ENCODE data around the gene ABCC6.
"Not testable (repeated sequence)": the region's sequence is repeated elsewhere in the genome, so short reads cannot be mapped to it uniquely, and the experiment has no call there.

The ABCC6 gene

DNA sequence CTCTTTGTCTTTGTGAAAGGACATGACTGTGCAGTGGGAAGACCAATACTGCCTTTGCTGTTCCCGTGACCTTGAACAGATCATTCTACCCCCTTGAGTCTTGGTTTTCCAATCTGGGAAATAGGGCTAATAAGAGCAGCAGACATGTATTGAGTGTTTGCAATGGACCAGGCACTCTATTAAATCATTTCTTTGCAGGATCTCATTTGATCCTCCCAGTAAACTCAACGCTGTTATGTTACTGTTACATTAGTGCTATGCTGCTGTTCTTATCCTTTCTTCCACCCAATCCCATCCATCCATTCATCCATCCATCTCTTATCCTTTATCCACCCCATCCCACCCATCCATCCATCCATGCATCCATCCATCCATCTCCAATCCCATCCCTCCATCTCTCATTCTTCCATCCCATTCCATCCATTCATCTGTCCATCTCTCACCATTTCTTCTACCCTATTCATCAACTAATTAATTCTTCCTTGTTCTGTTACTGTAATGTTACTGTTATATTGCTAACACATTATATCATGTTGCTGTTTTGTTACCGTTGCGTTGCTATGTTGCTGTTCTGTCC lies 65.1 kb downstream of the ABCC6 start:
- no peak for DNase-seq

- DNase-seq = no peak
Observed at GRCh38 chr16:16157166-16157565, 66.1 kb downstream of the ABCC6 start.

- DNase-seq = no peak
Observed at GRCh38 chr16:16155234-16155633, 68.1 kb downstream of the ABCC6 start.

DNA sequence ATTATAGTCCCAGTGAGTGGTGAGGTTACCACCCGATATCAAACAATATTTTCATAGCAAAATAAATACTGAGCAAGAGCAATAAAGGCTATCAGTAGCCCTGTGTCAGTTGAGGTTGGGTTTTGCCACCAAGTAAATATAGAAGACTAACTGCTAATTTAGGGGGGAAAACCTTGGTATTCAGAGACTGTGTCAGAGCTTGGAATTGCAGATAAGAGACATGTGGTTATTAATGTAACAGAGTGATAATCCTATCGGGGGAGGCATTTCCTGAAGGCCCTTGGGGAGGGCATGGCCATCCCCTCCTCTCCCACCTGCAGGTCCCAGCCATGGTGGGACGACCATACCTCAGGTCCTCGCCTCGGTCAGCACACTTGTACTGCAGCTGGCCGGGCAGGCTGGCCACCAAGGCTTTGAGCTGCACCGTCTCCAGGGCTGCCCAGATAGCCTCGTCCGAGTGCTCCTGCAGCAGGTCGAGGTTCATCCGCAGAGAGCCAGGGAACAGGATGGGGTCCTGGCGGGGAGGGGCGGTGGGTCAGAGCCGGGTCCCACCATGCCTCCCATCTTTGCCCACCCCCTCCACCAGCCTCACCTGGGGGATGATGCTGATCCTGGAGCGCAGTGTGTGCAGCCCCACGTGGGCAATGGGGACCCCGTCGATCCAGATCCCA lies 68.9 kb downstream of the ABCC6 start:
- no peak for DNase-seq

- DNase-seq = not testable (repeated sequence)
Observed at GRCh38 chr16:16153000-16153399, 70.3 kb downstream of the ABCC6 start.

DNA sequence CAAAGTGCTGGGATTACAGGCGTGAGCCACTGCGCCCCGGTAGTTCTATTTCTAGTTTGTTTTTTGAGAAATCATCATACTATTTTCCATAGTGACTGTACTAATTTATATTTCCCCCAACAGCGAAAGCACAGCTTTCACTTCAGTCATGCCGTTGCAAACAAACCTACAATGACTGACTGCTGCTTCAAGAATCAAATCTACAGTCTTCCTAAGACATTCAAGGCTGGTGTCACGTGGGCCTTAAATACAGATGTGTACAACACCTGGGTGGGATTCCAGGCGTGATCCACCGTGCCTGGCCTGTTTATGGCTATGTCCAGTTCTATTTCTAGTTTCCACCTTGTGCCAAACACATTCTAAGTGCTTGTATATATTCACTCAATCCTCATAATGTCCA lies 72.0 kb downstream of the ABCC6 start:
- DNase-seq = no peak

GRCh38 chr16:16150878-16151152 lies 72.5 kb downstream of the ABCC6 start:
- DNase-seq = no peak

GRCh38 chr16:16150117-16150877 lies 73.0 kb downstream of the ABCC6 start:
- no peak for DNase-seq

GRCh38 chr16:16149710-16150116 lies 73.6 kb downstream of the ABCC6 start:
- DNase-seq = no peak

GRCh38 chr16:16148755-16149154 lies 74.5 kb downstream of the ABCC6 start:
- no peak for DNase-seq

DNA sequence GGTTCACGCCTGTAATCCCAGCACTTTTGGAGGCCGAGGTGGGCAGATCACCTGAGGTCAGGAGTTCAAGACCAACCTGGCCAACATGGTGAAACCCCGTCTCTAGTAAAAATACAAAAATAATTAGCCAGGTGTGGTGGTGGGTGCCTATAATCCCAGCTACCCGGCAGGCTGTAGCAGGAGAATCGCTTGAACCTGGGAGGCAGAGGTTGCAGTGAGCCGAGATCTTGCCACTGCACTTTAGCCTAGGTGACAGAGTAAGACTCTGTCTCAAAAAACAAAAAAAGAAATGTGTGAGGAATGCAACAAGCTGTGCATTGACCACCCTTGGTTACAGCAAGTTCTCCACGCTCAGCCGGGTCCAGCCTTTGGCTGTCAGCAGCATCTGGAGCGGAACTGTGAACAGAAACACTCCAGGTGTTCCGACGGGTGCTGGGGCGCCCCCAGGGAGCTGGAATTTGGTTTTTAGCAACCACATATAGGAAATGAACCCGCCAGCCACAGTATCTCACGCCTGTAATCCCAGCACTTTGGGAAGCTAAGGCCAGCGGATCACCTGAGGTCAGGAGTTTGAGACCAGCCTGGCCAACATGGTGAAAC lies 75.2 kb downstream of the ABCC6 start:
- DNase-seq = not testable (repeated sequence)

- DNase-seq = no peak
Observed at GRCh38 chr16:16147316-16147999, 75.8 kb downstream of the ABCC6 start.

- DNase-seq = no peak
Observed at GRCh38 chr16:16146380-16147315, 76.6 kb downstream of the ABCC6 start.

GRCh38 chr16:16145286-16145685 lies 78.0 kb downstream of the ABCC6 start:
- no peak for DNase-seq

- no peak for DNase-seq
Observed at GRCh38 chr16:16144416-16144815, 78.9 kb downstream of the ABCC6 start.

DNA sequence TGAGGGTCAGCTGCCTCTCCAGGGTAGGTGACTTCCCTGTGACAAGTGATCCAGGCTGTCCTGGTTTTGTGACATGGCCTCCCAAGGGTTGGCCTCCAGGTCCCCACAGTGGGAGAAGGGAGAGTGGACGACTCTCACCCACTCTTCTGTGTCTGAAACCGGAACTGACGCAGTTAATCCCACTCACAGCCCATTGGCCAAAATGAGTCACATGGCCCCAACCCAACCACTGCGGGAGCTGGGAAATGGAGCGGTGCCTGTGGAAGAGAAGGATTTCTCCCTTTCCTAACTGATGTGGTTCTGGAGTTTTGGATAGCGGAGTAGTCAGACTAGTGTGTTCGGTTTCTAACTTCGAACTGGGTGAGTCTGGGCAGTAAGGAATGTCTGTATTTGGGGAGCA lies 79.4 kb downstream of the ABCC6 start:
- DNase-seq = no peak

DNA sequence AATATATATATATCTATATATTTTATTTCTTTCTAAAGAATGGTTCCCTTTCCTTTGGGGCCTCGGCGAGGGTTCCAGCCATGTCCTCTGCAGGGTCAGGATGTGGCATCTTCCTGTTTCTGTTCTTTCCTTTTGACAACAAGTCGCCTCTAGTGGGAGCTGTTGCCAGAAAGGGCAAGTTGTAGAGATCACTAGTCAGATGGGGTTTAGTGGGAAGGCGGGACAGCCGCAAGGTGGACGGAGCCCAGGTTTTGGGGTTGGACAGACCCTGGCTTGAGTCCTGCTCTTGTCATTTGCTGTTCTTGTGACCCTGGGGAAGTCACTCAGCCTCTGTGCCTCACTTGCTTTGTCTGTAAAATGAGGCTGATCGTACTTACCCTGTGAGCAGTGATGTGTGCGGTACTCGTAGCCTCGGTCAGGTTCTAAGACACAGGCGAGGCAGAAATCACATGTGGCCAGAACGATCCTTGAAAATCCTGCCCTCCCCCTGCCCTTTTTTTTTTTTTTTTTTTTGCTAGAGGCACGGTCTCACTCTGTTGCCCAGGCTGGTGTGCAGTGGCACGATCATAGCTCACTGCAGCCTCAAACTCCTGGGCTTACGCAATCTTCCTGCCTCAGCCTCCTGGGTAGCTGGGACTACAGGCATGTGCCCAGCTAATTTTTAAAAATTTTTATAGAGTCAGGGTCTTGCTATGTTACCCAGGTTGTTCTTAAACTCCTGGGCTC lies 80.1 kb downstream of the ABCC6 start:
- peak; percentile 14 for DNase-seq

- no peak for DNase-seq
Observed at GRCh38 chr16:16141784-16142396, 81.4 kb downstream of the ABCC6 start.

- DNase-seq = no peak
Observed at GRCh38 chr16:16141141-16141540, 82.2 kb downstream of the ABCC6 start.

- no peak for DNase-seq
Observed at GRCh38 chr16:16140537-16140936, 82.8 kb downstream of the ABCC6 start.

- DNase-seq = no peak
Observed at GRCh38 chr16:16139806-16140205, 83.5 kb downstream of the ABCC6 start.

Measured in NCI-H2171 treated with DMSO at 0.1 percent for 48 hours (cell line).